GM19193 (cell line): ENCODE results near the gene UGT1A1.

Experiments
- POLR2A ChIP-seq: IDR thresholded peaks from 4 replicates; pipeline ENCODE4 v1.6.1; 2011; ENCODE audit not compliant: insufficient read depth, insufficient read length; ENCODE audit errors: extremely low read depth

Gene UGT1A1

DNA sequence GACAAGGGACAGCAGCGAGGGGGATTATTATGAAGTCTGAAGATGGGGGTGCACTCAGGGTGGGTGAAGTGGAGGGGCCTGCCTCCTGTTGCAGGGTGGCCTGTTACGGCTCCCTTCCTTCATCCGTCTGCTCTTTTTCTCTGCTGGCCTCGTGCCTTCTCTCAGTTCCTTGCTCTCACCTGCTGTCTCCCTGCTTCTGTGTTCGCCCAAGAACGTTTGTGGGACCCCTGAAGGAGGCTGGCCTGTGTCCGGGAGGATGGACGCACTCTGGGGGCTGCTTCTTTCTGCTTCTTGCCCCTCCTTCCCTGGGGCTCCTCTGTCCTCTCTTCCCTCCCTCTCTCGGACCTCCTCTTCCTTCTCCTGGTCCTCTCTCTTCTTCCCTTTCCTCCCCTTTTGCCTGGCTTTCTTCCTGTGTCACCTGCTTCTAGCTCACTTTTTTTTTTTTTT is 31.8 kb downstream of the UGT1A1 start:
- TF ChIP-seq POLR2A: no peak

DNA sequence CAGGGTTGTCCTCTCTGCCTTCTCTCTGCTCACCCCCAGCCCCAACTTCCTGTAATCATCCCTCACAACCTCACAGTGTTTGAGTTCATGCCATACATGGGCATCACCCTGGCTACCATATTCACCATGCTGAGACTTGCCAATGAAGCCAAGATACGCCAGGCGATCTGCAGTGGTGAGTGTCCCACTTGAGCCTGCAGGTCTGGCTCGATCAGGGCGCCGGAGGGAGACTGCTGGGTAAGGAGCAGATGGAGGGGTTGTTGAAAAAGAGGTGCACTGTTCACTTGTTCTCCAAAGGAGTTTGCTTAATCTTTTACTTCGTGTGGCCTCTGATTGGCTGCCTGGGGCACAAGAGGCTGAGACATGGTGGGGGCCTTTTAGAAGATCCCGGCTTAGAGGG is 32.6 kb downstream of the UGT1A1 start:
- no peak for TF ChIP-seq POLR2A

DNA sequence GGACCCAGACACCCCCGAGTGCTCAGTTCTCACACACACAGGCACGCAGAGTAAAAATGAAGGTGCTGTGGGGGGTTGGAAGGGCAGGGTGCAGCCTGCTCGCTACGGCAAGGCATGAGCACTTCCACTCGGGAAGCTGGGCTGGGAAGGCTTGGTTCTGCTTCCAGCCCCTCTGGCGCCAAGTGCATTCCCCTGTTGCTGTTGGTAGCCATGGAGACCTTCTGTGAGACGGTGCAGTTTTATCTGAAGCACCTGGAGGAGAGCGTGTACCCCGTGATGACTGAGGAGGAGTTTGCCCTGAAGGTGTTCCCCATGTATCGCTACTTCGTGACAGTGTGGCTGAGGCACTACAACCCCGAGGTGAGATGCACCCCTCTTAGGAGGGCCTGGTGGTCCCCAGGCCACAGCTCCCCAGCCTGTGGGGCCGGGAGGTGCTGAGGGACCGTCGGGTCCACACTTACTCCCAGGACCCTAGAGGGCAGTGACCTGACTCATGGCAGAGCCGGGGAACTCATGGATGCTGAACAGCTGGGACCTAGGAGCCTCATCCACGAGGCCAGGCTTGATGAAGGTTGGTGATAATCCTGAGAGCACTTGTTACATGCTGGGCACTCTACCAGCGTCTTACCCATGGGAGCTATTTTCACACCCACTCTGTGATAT is 33.5 kb downstream of the UGT1A1 start:
- no peak for TF ChIP-seq POLR2A

DNA sequence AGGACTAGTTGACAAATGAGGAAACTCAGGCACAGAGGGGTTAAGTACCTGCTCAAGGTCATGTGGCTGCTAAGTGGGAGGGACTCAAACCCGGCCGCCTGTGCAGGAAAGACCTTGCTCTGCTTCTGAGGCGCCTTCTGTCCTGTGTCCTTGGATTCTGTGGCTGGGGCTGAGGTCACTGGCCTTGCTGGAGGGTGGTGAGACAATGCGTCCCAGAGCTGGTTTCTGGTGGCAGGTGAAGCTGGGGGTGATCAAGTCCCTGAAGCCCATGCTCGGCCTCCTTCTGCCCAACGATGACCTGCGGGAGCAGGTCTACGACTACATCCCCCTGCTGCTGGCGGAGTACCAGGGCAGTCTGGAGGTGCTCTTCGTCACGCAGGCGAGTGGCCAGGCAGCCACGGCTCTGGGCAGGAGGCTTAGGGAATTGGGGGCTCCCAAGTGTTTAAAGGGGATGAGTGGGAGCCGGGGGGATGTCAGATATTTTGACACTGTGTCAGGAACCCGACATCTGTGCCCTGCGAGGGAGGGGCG is 34.1 kb downstream of the UGT1A1 start:
- TF ChIP-seq POLR2A: no peak

DNA sequence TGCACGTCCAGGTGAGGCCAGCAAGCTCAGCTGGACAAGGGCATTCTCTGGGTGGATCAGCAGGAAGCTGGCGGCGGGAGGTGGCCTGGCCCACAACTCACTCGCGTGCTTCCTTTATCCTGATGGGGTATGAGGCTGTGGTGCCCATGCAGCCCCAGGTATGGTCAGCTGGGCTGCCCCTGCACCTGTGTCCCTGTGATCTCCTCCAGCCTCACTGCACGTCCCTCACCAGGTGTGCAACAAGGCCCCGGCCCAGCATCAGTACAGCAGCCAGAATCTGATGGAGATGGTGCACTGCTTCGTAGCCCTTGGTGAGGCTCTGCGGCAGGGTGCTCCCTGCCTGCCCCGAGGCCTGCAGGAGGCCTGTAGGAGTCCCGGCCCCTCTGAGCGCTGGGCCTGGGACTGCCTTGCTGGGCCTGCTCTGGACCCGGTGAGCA is 35.7 kb downstream of the UGT1A1 start:
- TF ChIP-seq POLR2A: no peak

DNA sequence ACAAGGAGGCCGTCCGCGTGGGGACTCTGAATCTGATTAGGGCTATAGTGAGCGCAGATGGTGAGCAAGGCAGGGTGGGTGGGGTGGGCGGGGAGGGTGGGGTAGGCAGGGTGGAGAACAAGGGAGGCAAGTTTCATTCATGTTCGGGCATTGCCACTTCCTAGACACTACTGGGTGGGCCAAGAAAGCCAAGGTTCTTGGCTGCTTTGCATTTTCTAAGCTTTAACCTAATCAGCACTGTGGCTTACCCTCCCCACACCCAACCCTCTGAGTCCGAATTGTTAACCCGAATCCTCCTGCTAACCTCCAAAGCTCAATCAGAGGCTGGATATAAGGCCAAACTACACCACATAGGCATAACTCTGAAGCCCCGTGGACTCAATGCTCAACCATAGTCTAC is 36.2 kb downstream of the UGT1A1 start:
- no peak for TF ChIP-seq POLR2A

DNA sequence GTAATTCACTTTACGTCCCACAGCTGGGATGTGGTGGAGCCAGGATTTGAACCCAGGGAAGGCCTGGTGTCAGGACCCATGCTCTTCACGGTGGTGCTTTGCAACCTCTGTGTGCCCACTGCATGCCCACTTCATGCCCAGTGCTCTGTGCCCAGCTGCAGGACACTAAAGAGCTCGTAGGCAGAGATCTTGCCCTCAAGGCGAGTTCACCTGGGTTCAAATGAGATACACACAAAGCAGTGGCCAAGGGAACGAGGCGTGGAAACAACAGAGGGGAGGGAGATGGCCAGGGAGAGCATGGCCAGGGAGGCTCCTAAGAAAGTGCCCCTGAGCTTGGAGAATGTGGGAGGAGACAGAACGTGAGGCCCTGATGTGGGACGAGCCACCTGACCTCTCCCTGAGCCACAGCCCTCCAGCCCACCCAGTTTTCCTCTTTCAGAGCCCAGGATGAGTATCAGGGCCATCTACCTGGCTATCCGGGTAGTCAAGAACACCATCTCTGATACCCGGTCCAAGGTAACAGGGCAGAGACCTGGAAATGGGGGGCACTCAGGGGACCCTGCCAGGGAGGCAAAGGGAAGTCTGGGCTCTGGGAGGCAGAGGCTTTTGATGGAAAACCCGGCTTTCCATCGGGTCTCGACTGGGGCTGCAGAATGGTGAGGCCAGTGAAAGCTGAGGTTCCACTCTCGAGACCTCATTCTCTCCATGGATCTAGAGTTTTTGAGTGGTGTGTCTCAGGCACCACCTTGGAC is 38.4 kb downstream of the UGT1A1 start:
- no peak for TF ChIP-seq POLR2A

DNA sequence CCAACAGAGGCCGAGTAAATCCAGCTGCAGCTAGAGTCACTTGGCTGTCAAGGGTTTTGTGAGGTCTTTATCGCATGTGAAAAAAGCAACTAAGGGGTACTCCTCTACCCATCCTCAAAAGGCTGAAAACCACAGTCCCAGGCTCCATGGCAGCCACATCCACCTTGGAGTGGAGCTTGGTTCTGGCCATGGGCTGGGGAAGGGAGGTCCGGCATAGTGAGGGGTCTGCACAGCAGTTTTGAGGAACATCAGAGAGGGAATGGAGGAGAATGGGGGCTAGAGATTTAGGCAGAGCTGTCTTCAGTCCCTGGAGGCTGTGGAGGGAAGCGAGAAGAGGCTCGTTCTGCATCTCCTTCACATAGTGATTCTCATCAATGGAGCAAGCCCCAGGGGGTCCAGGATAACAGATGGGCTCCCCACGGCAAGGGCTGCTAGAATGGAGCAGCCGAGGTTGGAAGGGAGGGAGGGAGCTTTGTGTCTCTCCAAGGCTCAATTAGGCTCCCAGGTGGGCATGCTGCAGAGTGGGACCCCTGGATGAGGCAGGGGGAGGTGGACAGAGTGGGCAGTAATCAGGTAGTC is 39.1 kb downstream of the UGT1A1 start:
- TF ChIP-seq POLR2A: no peak

DNA sequence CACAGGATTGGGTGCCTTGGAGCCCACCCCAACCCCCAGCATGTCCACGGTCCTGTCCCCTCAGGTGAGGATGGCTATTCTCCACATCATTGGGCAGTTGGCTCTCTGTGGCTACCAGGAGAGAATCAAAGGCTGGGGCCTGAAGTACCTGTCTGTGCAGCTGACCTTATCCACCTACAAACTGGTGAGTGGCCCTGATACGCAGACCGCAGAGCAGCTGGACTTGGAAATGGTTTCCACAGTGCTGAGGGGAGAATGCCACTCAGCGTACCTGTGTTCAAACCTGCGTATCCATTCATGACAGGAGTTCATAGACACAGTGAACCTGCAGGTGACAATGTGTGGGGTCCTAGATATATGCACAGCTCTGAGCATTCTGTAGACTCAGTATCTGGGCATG is 39.6 kb downstream of the UGT1A1 start:
- no peak for TF ChIP-seq POLR2A

DNA sequence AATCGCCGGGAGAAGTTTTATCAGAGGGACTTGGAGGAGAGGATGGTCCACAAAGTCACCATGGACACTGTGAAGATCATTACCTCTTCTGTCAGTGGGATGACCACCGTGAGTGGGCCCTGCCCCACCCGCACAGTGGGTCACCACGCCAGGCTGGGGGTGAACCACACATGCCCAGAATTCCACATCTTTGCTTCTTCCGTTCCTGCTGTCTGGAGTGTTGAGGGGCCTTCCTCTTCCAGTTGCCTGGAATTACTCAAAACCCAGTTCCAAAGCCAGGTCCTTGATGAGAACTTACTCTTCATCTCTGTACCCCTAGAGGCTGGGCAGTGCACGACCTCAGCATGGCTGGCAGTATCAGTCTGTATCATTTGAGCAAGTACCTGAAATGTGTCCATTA is 40.1 kb downstream of the UGT1A1 start:
- no peak for TF ChIP-seq POLR2A

DNA sequence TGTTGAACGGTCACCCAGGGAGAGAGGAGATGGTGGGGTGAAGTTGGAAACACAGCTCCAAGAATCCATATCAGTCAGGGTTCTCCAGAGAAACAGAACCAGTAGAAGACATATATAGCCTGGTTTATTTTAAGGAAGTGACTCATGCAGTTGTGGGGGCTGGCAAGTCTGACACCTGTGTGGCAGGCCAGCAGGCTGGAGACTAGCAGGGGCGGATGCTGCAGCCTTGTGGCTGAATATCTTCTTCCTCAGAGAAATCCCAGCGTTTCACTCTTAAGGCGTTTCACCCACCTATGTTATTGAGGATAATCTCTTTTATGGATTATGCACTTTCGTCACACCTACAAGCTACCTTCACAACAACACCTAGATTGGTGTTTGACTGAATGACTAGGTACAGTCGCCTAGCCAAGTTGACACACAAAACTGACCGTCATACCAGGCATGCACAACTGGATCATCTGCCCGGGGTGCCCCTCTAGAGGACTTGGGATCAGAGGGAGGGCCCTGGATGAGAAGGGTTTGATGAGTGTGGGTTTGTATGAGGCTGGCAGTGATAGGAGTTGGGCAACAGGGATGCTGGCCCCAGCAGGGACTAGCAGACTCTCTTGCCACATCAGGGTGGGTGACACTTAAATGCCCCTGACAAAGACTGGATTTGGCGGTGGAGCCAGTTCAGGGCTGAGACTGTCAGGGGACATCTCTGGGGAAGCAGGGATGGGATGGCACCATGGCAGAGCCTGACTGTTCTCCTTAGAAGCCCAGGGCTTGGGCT is 41.5 kb downstream of the UGT1A1 start:
- no peak for TF ChIP-seq POLR2A

DNA sequence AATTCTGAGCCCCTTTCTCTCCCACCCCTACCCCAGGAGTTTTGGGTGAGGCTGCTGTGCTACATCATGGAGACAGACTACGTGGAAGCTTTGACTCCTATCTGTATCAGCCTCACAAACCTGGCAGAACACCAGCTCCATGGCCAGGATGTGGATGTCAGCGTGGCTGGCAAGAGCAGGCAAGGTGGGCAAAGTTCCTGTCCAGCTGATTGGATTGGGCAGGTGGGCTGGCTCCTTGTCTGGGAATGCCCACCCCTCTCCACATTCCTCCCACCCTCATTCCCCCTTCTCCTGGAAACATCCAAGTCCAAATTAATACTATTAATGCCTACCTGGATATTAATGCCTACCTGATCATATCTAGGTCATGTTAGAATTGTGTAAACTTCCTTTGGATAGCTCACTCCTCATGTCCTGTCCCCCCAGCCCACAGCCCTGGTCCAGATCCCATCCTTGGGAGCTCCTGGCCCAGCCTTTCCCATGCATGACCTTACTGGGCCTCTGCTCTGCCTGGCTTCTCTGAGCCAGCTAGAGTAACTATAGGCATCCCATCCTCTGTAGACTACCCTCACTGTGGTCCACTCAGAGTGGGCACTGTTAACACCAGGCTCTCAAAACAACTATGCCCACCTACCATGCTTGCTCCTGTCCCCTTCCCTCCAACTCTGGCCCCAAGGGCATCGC is 42.2 kb downstream of the UGT1A1 start:
- no peak for TF ChIP-seq POLR2A

DNA sequence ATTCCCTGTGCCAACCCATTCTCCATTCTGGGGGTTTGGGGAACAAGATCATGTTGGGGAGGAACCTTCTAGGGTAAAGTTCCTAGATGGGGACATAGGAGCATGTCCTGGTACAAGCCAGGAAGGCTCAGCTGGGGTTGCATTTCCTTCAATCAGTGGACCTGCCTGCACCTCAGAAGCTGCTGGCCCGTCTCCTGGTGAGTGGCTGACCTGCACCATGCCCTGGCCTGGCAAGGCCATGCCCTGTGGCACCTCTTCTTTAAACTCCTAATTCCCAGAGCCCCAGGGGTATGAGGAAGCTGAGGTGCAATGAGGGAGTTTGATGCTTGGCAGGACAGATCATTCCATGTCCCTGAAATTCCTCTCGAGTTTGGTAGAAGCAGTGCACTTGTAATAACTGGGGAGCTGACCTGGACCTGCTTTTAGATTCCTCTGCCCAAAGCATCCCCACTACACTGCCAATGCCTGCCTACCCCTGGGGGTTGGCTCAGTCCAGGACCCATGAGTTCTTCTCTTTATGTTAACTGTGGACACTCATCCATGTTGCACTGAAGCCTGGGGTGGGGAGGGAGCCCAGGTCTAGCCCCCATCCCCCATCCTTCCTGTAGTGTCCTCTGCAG is 43.3 kb downstream of the UGT1A1 start:
- no peak for TF ChIP-seq POLR2A

DNA sequence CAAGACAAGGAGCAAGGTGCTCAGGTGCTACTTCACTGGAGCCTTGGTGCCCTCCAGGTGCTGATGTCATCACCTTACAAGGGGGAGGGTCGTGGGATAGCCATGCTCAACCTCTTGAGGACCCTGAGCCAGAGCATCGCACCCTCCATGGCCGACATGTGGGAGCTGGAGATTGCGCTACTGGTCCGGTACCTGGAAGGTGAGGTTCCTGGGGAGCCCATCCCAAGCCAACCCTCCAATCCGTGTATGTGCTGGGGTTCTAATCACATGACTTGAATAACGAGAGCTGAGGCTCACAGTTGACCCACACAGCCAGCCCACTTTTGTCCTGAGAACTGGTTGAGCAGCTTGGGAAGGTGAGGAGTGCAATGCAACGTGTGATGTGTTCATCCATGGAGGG is 43.9 kb downstream of the UGT1A1 start:
- no peak for TF ChIP-seq POLR2A
